Left colon (tissue), 2 donors: ENCODE data around the gene ANKRD11. TPM values are rescaled to one million over a fixed set of nuclear protein-coding genes. Genes with fewer than 3 reads are reported as not detected.
"Not testable (repeated sequence)": the region's sequence is repeated elsewhere in the genome, so short reads cannot be mapped to it uniquely, and the experiment has no call there.

Experiments used
- ATAC-seq: fragments of 200-7000 bp; cut with Tn5 transposase; one replicate; pipeline ENCODE4 v1.9.1; 2020; ENCODE audit warnings: mild to moderate bottlenecking, moderate library complexity
- DNase-seq, 2 donors: peaks; one replicate each; pipeline ENCODE4 v3.0.0-alpha.2; 2020
- intact Hi-C, 2 donors: fragments of 100-400 bp; cut with DNase I in 1 of 2; cut with micrococcal nuclease in 1 of 2; formaldehyde crosslinking; loops; one replicate each; pipeline versions ENCODE4 v1.11.2 to v1.14.0; 2022; cut with DNase I, micrococcal nuclease
- total RNA-seq, 2 donors: library from RNA; stranded (reverse); fragmentation: NEBNext Ultra II Directional; extraction: Animal tissue kit (Norgen Biotek cat#: 25700); gene quantifications; one replicate each; pipeline ENCODE4 v1.2.1, GENCODE V29; 2021
- donor health status: DM: no; HTN: no; CAD: no.
- donor health status: DM: yes; HTN: yes; CAD: no.

Gene ANKRD11
- total RNA-seq, 2 donors from 2014 or later: 82.5 to 135 TPM

DNA sequence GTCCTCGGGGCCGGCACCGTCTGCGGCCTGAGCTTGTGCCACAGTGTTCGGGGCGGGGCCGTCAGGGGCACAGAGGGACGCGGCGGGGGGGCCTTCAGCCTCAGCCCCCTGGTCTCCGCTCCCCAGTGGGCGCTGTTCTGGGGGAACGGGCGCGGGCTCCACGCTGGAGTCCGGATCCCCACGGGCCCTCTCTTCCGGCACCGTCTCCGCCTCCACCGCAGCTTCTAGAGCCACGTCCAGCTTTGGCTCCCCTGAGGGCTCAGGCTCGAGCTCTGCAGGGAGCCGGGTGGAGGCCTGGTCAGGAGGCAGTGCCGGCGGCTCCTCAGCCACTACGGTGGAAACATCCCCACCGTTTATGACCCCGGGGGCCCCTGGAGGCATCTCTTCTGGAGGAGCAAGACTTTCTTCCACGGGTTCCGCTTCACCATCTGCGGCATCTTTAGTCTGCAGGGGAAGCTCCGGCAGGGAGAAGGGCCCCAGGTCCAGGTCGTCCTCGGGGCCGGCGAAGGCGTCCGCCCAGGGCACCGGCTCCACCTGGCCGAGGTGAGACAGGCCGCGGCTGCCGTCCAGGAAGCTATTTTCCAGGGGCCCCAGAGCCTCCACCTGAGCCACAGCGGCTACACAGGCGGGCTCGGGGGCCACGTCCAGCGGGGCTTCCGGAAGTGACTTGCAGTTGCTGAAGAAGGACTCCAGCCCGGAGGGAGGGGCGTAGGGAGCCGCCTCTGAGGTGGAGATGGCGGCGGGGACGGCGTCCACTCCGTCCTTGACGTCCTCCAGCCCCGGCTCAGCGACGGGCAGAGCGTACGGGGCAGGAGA is 210.5 kb downstream of the ANKRD11 start:
- intact Hi-C loops: no loop called here
- no peak for ATAC-seq
- DNase-seq: no peak

DNA sequence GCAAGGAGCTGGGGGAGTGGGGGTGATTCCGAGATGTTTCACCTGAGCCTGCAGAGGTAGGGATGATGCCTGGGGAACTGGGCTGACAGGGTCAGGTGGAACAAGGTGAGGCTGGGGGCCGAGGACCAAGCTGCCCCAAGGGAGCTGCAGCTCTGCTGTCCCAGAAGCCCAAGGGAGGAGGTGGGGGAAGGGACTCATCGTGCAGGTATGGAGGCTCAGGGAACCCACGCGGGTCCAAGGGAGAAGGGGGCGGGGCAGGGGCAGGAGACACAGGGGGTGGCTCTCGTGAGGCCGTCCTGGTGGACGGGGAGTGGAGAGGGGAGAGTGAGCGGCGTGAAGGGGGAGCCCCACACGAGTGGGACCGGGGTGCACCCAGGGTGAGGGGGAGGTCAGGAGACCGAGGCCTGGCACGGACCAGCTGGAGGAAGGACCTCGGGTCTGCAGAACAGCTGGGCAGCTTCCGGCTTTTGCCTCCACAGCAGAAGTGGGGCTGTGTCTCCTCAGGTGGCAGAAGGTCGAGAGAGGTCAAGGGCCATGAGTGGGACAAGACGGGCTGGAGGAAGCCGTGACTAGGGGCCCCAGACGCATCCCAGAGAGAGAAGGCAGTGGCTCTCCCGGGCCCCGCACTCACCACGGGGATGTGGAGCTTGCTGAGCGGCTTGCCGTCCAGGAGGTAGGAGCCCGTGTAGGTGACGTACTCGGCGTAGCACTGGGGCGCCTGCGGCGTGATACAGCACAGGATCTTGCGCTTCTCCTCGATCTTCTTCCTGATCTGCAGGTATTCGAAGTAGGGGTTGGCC is 211.7 kb downstream of the ANKRD11 start:
- intact Hi-C loops: no loop called here
- ATAC-seq: no peak
- no peak for DNase-seq

- intact Hi-C loops: no loop called here
- DNase-seq: no peak
- ATAC-seq: no peak
Observed at GRCh38 chr16:89277641-89278341, 212.6 kb downstream of the ANKRD11 start.

GRCh38 chr16:89277049-89277448 is 213.3 kb downstream of the ANKRD11 start:
- intact Hi-C loops: no loop called here
- DNase-seq (no peak), ATAC-seq (no peak)

GRCh38 chr16:89275837-89276720 is 214.3 kb downstream of the ANKRD11 start:
- no peak for ATAC-seq
- no peak for DNase-seq
- intact Hi-C loops: no loop called here

GRCh38 chr16:89275284-89275584 is 215.1 kb downstream of the ANKRD11 start:
- no peak for DNase-seq
- intact Hi-C loops: no loop called here
- no peak for ATAC-seq

DNA sequence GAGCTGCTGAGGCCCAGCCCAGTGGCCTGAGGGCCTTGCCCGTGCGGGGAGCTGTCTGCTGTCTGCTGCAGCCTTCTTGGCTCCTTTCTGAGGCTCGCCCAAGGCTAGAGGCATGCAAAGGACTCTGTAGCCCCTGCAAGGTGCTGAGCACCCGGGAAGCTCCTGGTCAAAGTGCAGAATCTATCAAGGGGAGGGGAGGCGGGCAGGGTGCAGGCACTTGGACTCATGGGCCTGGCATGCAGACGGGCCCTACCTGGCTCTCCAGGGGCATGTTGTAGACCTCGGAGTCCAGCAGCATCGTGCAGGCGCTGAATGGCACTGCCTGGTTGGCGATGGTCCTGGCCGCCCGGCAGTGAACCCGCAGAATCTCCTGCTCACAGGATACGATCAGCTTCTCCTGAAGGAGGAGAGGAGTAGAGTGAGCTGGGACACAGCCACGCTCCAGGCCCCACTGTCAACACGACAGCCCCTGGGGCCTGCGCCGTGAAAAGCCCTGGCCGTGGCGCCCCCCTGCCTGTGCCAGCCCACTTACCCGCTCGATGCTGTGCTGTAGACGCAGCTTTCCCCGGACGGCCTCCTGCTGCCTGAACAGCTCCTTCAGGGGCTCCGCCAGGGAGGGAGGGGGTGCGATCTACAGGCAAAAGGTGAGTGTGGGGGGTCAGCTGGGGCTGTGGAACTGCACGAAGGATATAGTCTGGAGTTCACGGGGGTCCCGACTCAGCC is 215.6 kb downstream of the ANKRD11 start:
- no peak for DNase-seq
- no peak for ATAC-seq

GRCh38 chr16:89273741-89274472 is 216.5 kb downstream of the ANKRD11 start:
- no peak for DNase-seq
- intact Hi-C loops: no loop called here
- no peak for ATAC-seq

More for the DNA sequence above, 215.6 kb downstream of the ANKRD11 start:
- intact Hi-C loops: no loop called here

DNA sequence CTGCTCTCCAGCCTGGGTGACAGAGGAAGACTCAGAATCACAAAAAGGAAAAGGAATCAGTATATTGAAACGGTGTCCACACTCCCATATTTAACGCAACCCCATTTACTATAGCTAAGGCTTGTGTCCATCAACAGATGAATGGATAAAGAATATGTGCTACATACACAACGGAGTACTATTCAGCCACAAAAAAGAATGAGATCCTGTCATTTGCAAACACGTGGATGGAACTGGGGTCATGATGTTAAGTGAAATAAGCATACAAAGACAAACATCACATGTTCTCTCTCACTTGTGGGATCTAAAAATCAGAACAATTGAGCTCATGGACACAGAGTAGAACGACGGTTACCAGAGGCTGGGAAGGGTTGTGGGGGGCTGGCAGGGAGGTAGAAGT is 217.7 kb downstream of the ANKRD11 start:
- DNase-seq (no peak), ATAC-seq (no peak)
- intact Hi-C loops: no loop called here

DNA sequence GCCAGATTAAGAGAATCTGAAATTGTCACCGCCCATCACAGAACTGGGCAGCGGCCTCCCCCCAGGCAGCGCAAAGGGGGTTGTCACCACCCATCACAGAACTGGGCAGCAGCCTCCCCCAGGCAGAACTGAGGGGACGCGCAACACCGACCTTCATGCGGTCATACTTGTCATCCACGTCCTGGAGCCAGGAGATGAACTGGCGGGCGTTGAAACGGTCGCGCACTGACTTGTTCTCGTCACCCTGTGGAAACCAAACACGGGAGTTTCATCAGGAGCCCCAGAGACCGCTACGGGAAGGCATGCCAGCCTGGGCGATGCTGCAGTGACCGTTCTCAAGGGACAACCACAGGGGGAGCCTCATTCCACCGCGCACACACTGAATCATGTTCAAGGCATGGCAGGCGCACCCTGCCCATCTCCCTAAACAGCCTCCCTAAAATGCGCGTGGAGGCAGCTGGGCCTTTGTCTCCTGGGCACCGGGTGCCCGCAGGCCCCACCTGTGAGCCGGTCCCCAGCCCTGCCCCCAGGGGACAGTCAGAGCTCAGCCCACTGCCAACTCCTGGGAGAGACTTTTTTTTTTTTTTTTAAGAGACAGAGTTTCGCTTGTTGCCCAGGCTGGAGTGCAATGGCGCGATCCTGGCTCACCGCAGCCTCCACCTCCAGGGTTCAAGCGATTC is 219.6 kb downstream of the ANKRD11 start:
- ATAC-seq (no peak), DNase-seq (no peak)
- intact Hi-C loops: no loop called here

DNA sequence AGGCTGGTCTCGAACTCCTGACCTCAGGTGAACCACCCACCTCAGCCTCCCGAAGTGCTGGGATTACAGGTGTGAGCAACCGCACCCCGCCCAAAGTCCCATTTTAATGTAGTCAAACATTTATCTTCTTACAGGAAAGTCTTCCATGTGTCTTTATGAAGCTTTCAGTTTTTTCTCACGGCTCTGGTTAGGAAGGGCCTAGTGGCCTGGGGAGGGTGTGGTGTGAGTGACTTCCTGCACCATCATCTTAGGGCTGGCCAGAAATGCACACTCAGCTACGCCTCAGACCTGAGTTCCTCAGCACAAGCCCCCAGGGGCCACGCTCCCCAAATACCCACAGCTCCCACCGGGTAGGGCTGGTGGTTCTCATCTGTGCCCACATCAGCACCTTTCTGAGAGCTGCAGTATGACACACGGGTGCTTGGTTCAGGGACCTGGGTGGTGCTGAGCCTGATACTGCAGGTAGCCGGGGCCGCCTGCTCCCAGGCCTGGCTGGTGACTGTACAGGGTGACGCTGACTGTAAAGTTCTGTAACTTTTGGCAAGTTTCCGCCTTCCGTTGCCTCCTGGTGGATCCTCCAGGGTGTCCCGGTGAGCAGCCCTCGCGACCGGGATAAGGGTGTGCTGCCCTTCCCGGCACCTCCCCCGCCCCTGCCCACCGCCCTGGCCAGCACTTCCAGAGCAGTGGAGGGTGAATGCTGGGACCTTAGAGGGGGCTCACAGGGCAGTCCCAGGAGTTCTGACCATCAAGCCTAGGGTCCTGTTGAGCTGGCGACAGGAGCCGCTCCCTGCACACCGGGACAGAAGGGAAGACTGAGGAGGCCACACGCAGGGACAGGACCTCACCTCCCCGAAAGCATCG is 220.3 kb downstream of the ANKRD11 start:
- ATAC-seq: peak; percentile 80
- intact Hi-C loops: no loop called here
- DNase-seq: no peak

DNA sequence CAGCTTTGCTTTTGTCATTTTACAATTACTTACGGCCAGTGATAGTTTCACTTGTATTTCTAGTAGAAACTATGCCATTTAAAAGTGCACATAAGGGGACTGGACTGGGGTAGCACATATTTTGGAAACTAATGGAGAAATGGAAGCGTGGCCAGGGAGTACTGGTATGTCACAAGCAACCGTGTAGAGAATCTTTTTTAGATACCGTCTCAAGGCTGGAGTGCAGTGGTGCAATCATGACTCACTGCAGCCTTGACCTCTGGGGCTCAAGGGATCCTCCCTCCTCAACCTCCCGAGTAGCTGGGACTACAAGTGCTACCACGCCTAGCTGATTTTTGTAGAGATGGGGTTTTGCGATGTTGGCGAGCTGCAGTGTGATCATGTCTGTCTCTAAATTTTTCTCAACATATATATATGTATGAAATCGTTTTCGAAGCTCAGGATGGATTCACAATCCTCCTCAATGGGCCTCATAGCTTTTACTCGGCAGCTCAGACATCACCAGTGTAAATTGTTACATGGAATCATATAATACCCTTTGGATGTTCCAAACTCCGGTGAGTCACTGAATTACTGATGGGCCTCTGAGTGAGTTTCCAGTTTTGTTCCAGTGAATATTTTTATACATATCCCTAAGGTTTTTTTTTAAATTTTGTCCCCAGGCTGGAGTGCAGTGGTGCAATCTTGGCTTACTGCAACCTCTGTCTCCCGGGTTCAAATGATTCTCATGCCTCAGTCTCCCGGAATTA is 221.2 kb downstream of the ANKRD11 start:
- DNase-seq (no peak), ATAC-seq (peak; percentile 38)
- intact Hi-C loops: no loop called here

DNA sequence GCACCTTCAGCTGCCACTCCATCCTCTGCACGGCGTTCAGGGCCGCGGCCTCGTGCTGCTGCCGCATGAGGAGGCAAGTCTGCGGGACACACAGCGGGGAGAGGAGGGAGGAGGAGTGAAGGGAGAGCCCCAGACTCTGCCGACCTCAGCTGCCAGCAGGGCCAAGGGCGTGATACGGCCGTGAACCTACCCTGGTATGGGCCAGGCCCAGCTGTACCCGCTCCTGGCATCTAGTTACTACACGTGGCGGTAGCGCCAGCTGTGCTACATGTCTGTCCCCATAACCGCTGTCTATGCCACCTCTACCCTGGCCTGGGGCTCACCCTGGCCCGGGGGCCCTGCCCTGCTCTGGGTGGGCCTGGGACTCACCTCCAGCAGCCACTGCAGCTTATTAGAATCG is 221.8 kb downstream of the ANKRD11 start:
- DNase-seq (no peak), ATAC-seq (no peak)

DNA sequence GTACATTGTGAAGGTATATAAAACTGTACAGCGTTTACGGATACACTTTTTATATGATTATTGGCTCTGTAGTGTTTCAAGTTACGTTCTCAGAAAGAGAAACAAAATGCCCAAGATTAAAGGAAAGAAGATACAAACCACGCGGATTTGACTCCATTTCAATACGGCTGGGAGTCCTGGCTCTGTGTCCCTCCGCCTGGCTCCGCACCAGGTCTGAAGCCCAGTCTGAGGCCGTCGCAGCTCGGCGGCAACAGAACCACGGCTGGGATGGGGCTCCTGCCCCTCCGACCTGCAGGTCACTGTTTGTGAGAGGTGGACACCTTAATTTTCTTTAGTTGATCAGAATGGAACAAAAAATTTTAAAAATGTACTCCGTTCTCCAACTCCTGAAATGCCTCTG is 222.6 kb downstream of the ANKRD11 start:
- intact Hi-C loops, DNase-seq, ATAC-seq: not testable (repeated sequence)

More for the DNA sequence above, 221.8 kb downstream of the ANKRD11 start:
- intact Hi-C loops: no loop called here

DNA sequence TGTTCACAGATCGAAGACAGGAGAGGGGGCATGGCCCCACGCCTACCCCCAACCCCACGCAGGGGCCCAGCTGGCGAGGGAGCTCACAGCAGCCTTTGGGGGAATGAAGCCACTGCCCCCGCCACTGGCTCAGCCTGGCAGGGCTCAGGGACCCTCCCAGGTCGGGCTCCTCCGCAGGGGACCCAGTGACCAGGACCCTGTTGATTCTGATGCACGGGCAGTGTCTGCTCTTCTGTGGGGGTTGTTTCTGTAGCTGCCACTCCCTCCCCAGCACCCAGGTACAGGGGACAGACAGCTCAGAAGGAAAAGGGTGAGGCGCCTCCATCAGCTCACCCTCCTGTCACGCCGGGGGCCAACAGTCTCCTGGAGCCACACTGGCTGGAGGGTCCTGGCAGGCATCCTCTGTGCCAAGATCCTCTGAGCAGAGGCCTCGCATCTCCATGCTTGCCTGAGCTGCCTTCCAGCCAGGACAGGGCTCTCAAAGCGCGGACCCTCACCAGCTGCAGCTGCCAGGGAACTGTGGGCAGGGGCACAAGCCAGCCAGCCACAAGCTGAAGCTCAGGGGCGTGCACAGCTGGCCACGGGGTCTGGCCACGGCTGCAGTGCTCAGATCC is 223.7 kb downstream of the ANKRD11 start:
- intact Hi-C loops: no loop called here
- ATAC-seq: no peak
- no peak for DNase-seq
